ENCODE data around the gene ZC3H18.

DNA sequence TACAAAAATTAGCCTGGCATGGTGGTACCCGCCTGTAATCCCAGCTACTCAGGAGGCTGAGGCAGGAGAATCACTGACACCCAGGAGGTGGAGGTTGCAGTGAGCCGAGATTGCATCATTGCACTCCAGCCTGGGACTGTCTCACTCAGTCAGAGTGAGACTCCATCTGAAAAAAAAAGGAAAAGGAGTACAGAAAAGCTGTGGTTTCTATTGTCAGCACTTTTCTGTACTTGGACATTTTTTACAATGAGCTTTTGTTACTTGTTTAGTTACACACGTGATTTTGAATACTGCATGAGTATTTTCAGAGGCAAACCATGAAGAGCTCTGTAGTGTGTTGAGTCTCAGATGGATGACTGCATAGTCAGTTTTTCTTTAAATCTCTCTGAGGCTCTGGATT, 26.3 kb downstream of the ZC3H18 start:
- TF ChIP-seq YY1 (IDR thresholded peaks at IDR 0.05; ENCODE audit: insufficient read depth, insufficient read length), result no peak
- no peak for TF ChIP-seq ZNF274 (IDR thresholded peaks at IDR 0.05; ENCODE audit: low read depth, low read length)
- no peak for TF ChIP-seq SUZ12 (IDR thresholded peaks at IDR 0.05; ENCODE audit: extremely low read depth, insufficient read depth, insufficient read length)
